Measurements from ENCODE around the gene IL1RN.

The IL1RN gene

GRCh38 chr2:113156278-113157117, 29.1 kb downstream of the IL1RN start:
- no peak for DNase-seq (ENCODE audit: low spot score)

GRCh38 chr2:113157118-113157896, 29.9 kb downstream of the IL1RN start:
- no peak for DNase-seq (ENCODE audit: low spot score)

- DNase-seq (ENCODE audit: low spot score), result no peak
Measured at GRCh38 chr2:113157897-113158753, 30.7 kb downstream of the IL1RN start.

GRCh38 chr2:113158884-113159553, 31.6 kb downstream of the IL1RN start:
- DNase-seq (ENCODE audit: low spot score), result no peak

- DNase-seq (ENCODE audit: low spot score), result no peak
Measured at GRCh38 chr2:113160248-113160647, 32.9 kb downstream of the IL1RN start.

- no peak for DNase-seq (ENCODE audit: low spot score)
Measured at GRCh38 chr2:113160962-113161361, 33.6 kb downstream of the IL1RN start.

GRCh38 chr2:113162173-113162572, 34.8 kb downstream of the IL1RN start:
- DNase-seq (ENCODE audit: low spot score), result no peak

GRCh38 chr2:113162869-113163268, 35.5 kb downstream of the IL1RN start:
- no peak for DNase-seq (ENCODE audit: low spot score)

- no peak for DNase-seq (ENCODE audit: low spot score)
Measured at GRCh38 chr2:113164215-113164929, 37.0 kb downstream of the IL1RN start.

GRCh38 chr2:113164930-113165585, 37.7 kb downstream of the IL1RN start:
- no peak for DNase-seq (ENCODE audit: low spot score)

- no peak for DNase-seq (ENCODE audit: low spot score)
Measured at GRCh38 chr2:113166187-113166645, 38.8 kb downstream of the IL1RN start.

- DNase-seq (ENCODE audit: low spot score), result no peak
Measured at GRCh38 chr2:113167115-113167932, 39.9 kb downstream of the IL1RN start.

GRCh38 chr2:113167962-113168340, 40.6 kb downstream of the IL1RN start:
- no peak for DNase-seq (ENCODE audit: low spot score)

GRCh38 chr2:113169002-113169530, 41.7 kb downstream of the IL1RN start:
- DNase-seq (ENCODE audit: low spot score), result no peak

- no peak for DNase-seq (ENCODE audit: low spot score)
Measured at GRCh38 chr2:113169586-113169985, 42.2 kb downstream of the IL1RN start.

- DNase-seq (ENCODE audit: low spot score), result no peak
Measured at GRCh38 chr2:113171334-113172075, 44.1 kb downstream of the IL1RN start.

GRCh38 chr2:113172721-113173541, 45.5 kb downstream of the IL1RN start:
- DNase-seq (ENCODE audit: low spot score), result no peak
